Stimulated activated naive CD4-positive, alpha-beta T cell (primary cell): ENCODE results near the gene NPSR1.
"Not testable (repeated sequence)": the region's sequence is repeated elsewhere in the genome, so short reads cannot be mapped to it uniquely, and the experiment has no call there.

ENCODE experiments used
- DNase-seq, 6 experiments: peaks; one replicate each; lab custom pipeline; 2025; lab: John Stamatoyannopoulos, UW

The NPSR1 gene

DNA sequence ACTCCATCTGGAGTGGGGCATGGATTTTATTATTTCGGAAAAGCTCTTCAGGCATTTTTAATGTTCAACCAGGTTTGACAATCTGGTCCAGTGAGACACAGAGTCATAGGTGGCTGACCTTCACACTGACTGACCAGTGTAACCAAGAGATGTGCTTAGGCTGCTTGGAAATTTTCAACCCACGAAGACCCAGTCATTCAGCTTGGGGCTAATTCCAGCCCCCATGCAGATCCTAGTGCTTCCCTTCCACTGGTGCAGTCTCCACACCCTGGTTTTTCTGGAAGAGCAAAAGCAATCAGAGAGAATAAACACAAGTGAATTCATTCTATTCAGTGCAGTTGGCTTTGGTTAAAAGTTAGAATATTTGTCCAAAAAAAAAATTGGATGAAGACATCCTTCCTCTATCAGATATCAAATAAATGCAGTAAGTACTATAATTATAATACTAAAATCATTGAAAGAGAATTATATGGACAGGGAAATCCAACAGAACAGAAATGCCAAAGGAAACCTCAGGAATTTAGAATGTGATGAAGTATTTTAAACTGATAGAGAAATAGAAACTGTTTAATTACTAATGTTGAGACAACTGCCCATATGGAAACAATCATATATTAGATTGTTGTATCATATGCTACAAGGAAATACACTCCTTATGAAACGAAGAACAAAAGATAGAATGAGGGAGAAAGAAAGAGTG lies 178.0 kb downstream of the NPSR1 start:
- no peak for DNase-seq

DNA sequence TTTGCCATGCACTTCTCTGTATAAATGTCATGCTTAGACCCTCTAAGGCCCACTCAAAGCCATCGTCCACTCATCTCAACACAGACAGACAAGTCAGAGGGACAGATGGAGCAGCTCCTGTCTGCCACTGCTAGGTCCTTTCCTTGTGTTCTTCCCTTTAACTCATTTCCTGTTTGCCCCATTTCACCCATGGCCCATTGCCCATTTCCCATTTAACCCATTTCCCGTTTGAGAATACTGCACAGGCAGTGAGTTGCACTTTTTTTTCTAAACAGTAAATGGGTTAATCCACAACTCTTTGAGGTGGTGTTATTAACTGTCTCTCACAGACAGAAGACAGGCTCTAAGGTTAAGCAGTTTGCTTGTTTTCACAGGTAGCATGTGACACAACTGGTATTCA lies 179.3 kb downstream of the NPSR1 start:
- no peak for DNase-seq

GRCh38 chr7:34837801-34838201 lies 179.8 kb downstream of the NPSR1 start:
- no peak for DNase-seq

- DNase-seq: no peak
These were observed 180.3 kb downstream of the NPSR1 start for GRCh38 chr7:34838329-34838728.

- DNase-seq: no peak
These were observed 181.6 kb downstream of the NPSR1 start for GRCh38 chr7:34839645-34840044.

- DNase-seq: no peak
These were observed 182.3 kb downstream of the NPSR1 start for GRCh38 chr7:34840176-34840785.

DNA sequence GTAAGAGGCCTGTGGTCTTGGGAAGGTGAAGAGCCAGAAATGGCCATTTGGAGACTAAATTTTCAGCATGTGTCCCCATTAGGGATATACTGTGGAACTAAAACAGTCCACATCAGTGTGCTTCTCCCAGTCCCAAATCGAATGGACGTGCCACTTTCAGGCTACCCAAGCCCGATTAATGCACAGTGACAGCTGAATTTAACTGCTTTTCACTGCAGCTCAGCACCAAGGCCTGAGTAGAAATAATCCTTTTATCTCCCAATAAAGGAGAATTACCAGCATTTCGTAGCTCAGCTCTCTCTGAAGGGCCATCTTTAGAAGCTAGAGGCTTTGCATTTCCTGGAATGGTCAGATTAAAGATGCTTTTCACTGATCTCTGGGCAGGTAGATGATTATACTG lies 183.3 kb downstream of the NPSR1 start:
- DNase-seq: no peak

- DNase-seq: no peak
These were observed 184.8 kb downstream of the NPSR1 start for GRCh38 chr7:34842782-34843181.

GRCh38 chr7:34844406-34844805 lies 186.4 kb downstream of the NPSR1 start:
- DNase-seq: no peak

DNA sequence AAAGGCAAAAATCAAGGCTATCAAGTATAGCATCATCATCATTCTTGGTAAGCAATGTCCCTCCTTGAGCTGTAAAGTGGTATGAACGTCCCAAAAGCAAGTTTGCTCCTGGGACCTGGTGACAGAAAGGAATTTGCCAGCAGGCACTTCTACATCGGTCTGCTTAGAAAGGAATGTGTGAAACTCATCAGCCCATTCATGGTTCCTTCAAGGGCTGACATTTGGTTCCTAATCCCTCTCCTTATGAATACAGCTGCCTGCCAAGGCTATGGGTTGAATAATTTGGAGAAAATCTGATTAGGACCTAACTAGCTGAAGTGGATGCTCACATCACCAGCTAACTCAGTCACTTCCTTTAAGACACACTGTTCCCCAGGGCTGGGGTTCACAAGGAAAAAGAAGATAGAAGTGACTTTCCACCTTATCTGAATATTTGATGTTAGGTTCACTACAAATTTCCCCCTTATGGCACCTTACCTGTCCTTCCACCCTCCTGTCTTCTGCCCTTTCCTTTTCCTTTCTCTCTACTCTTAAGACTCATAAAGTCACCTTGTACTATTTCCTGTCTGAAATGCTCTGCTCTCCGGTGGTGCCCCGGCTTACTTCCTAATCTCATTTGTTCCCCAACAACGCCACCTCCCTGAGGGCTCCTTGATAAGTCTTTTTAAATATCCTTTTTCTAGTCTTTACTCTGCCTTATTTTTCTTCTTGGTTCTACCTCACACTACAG lies 187.1 kb downstream of the NPSR1 start:
- DNase-seq: no peak

DNA sequence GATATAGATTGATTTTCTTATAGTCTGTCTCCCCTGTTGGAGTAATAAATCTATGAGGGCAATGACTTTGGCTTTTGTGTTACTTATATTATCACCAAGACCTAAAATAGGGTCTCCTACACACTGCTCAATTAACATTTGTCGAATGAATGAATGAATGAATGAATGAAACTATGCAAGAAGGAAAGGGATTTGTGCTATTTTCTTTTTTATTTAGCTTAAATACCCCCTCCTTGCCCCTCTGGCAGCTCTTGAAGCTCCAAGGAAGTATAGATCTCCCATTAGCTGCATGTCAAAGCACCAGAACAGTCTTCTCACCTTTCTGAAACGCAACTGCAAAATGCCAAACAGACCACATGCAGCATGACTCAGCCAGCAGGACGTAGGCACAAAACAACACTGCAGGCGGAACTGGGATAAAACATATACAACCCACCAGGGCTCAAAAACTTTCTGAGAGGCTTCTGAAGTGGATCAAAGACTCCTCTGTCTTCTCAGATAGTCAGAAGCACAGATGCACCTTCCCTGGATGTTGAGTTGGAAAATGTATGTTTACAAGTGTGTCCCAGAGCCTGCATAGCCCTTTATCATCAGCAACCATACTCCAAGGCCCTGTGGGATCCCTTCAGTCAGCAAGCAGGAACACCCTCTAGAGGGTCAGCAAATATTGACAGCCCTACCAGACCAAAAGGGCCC lies 187.8 kb downstream of the NPSR1 start:
- DNase-seq: no peak

DNA sequence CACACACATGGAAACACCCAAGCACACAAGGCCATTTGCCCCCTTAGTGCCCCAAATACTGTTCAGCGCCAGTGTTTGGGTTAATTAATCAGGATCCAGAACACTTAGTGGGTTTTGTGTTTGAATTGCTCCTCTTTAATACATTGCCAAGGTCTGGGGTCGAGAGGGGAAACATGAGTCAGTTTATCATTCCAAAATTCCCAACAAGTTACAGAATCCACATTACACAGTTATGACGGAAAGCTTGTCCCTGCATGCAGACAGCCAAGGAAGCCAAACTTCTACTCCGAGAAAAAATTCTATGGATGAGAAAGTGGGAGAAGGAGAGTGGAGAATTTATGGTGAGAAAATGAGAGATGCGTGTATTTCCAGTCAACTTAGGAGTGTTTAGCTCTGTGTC lies 189.0 kb downstream of the NPSR1 start:
- DNase-seq: no peak

DNA sequence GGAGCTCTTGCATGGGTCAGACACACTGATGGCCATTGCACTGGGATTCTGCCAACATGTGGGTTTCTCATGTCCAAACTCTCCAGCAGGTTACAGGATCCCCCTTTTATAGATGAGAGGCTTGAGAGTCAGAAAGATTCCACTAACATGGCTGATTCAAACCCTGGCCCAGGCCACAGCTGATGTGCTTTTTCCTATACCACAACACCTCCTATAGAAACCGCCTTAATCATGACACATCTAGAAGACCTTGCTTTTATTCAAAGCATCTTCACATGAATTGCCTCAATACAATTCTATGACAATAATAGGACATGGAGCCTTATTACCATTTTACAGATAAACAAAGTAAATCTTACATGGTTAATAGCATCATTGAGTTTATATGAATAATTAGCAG lies 190.7 kb downstream of the NPSR1 start:
- DNase-seq: no peak

DNA sequence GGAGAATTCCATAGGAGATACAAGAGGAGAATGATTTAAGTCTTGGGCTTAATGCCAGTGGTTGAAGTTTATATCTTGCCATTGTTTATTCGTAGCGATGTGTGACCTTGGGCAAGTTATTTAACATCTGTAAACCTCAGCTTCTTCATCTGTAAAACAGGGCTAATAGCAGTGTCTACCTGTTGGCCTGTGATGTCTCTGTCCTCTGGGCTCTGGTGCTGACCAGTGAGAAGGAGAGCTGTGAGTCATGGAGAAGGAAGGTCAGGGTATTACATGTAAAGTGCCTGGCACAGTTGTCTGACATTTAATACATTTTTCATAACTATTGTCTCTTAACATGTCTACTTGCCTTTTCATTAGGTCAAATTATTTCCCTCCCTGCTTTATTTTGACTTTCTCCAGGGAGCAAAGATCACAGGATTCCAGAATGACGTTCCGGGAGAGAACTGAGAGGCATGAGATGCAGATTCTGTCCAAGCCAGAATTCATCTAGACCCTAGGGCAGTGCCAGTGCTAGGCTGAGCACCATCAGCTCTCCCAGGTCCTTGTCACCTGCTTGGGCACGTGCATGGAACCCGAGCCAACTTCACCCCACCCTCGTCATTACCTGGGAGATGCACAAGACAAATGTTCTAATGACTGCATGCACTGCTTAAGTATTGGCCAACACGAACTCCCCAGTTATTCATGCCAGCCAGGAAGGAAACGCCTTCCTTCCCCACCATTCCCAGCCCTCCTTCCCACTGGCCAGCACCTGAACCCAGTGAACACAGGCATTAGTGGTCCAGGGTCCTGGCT lies 191.3 kb downstream of the NPSR1 start:
- no peak for DNase-seq

DNA sequence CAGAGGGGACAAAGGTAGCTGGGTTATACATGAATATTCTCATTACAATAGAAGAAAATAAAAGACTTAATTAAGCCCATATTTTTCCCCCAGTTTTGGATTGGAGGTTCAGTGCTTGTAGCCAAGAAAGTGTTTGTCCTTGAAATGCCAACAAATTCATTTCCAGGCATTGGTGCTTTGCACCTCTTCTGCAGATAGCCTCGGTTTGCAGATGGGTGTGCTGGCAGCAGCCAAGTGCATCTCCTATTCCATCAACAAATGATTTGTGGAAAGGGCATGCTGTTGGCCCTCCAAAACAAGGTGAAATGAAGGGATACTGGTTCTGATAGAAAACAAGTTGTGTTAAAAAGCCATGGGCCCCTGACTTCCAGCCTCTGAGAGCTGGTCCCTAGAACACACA lies 192.0 kb downstream of the NPSR1 start:
- no peak for DNase-seq

DNA sequence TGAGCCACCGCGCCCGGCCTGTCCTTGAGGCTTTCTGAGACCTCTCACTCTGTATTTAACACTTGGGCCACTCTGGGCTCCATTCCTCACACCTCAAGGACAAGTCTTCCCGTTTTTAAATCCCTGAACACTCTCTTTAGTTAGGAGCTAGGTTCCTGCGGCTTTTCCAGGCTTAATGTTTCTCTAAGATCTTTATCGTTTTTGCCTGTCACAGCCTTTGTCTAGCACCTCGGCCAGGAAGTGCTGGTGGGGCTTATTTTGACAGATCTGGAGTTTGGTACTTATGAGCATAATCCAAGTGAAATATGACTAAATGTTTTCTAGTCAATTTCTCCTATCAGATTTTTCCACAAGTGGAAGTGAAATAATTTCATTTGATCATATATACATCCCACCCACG lies 192.7 kb downstream of the NPSR1 start:
- no peak for DNase-seq

DNA sequence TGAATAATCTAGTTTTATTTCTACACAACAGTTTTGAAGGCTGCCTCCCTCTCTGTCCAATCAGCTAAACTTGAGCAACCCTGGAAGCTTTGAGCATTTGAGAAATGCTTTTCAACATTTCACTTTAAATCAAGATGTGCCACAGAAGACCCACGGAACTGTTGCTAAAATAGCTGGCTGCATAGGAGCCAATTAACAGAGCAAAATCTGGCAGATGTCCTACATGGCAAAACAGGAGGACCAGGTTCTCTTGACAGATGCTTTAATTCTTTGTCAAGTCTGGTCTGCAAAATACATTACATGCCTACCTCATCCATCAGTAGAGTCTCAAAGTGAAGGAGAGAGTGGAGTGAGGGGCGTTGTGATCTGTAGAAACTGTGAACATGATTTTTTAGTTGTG lies 193.4 kb downstream of the NPSR1 start:
- DNase-seq: no peak

DNA sequence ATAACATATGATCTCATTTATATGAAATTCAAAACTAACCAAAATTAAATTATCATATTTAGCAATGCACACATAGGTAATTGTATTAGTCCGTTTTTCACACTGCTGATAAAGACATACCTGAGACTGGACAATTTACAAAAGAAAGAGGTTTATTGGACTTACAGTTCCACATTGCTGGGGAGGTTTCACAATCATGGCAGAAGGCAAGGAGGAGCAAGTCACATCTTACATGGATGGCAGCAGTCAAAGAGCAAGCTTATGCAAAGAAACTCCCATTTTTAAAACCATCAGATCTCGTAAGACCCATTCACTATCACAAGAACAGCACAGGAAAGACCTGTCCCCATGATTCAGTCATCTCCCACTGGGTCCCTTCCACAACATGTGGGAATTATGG lies 200.4 kb downstream of the NPSR1 start:
- not testable (repeated sequence) for DNase-seq

DNA sequence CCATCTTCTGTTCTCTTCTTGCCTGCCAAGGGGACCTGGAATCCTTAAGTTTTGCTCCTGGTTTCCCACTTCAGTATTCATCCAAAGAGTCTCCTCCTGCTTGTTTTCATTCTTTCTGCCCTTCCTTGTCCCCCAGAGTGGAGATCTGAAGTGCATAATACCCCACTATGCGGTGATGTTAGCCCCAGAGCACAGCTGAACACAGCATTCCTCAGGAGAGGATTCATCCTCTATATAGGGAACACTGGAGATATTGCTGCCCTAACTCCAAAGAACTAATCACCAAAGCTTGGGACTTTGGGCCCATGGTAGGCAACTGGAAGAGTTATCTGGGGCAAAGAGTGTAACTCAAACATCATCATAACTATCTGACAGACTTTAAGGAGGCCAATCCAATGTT lies 201.3 kb downstream of the NPSR1 start:
- DNase-seq: not testable (repeated sequence)

DNA sequence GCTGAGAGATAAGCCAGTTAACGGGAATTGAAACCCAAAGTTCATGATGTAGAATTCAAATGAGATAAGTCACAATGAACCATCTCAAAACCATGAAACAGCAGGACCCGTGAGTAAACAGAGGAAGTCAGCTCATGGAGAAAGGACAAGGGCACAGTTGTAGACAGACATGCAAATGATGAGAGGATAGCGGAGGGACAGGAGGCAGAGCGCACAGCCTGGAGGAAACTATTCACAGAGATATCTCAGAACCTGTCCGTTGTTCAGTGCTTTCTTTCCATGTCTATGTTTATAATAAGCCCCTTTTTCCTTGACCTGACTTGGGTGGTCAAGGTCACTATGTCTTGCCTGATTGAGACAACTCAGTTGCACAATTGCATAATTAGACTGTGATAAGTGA lies 208.2 kb downstream of the NPSR1 start:
- not testable (repeated sequence) for DNase-seq

GRCh38 chr7:34867341-34867740 lies 209.3 kb downstream of the NPSR1 start:
- DNase-seq: not testable (repeated sequence)

DNA sequence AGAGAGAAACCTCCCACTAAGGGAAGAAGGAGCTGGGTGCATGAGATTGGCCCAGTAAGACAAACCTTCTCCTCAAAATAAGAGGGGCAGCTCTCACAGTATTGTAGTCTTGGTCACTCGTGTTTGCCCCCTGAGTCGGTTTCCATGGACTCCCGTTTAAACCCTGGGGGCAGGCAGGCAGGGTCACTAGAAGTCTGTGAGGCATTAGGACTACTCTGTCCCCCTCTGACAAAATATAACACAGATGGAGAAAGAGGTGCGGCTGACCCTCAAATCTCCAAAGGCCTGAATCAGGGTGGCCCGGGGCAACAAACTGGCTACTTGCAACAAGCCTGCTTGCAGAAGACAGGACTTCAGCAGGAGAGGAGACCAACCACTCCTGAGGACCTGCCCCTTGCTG lies 210.6 kb downstream of the NPSR1 start:
- not testable (repeated sequence) for DNase-seq
